Fibroblast of pulmonary artery (primary cell): ENCODE data around the gene KIF25.

Source experiments
- DNase-seq: peaks from one replicate; pipeline ENCODE4 v3.0.0-alpha.2; 2010; ENCODE audit warnings: low read depth
- H3K4me3 ChIP-seq: replicated peaks from 2 replicates; pipeline ENCODE4 v1.5.1; 2011; ENCODE audit warnings: low read depth, mild to moderate bottlenecking, control low read depth, low read length, moderate library complexity
- TF ChIP-seq, protein P1 (sequence below): IDR thresholded peaks from 2 replicates; pipeline ENCODE4 v1.5.1; 2011; ENCODE audit warnings: mild to moderate bottlenecking, control low read depth, low read length, inconsistent platforms; ENCODE audit errors: missing control alignments

The KIF25 gene

DNA sequence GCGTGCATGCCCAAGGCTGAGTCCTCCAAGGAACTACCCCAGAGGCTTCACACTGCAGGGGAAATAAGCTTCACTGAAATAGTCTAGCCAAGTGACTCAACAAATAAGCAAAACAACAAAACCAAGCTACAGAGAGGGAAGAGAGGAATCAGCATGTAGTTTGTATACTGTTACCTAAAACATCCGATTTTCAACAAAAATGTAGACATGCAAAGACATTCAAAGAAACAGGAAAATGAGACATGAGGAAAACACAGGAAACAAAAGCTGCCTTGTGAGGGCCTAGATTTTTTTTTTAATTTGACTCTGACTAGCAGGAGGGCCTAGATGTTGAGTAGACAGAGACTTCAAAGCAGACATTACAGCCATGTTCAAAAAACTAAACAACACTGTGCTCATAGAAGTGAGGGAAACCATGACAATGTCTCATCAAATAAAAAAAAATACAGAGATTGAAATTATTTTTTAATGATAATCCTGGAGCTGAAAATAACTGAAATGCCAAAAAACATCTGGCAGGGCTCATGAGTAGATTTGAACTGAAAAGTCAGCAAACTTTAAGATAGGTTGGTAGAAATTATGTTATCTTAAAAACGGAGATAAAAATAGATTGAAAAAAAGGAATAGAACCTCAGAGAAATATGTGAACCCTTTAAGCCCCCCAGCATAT lies 16.4 kb upstream of the KIF25 start:
- TF ChIP-seq, protein P1, sequence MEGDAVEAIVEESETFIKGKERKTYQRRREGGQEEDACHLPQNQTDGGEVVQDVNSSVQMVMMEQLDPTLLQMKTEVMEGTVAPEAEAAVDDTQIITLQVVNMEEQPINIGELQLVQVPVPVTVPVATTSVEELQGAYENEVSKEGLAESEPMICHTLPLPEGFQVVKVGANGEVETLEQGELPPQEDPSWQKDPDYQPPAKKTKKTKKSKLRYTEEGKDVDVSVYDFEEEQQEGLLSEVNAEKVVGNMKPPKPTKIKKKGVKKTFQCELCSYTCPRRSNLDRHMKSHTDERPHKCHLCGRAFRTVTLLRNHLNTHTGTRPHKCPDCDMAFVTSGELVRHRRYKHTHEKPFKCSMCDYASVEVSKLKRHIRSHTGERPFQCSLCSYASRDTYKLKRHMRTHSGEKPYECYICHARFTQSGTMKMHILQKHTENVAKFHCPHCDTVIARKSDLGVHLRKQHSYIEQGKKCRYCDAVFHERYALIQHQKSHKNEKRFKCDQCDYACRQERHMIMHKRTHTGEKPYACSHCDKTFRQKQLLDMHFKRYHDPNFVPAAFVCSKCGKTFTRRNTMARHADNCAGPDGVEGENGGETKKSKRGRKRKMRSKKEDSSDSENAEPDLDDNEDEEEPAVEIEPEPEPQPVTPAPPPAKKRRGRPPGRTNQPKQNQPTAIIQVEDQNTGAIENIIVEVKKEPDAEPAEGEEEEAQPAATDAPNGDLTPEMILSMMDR: no peak
- no peak overlapping the region for H3K4me3 ChIP-seq
- DNase-seq: peak; percentile 23

DNA sequence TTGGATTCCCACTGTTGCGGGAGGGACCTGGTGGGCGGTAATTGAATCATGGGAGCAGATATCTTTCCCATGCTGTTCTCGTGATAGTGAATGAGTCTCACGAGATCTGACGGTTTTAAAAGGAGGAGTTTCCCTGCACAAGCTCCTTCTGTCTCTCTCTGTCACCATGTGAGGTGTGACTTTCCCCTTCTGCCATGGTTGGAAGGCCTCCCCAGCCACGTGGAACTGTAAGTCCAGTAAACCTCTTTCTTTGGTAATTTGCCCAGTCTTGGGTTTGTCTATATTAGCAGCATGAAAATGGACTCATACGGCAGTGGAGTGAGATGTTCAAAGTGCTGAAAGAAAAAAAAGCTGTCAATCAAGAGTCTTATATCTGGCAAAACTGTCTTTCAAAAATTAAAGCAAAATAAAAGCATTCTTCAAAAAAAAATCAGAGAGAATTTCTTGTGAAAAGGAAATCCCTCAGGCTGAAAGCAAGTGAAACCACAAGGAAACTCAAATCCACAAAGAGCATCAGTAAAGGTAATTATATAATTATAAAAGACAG lies 15.5 kb upstream of the KIF25 start:
- TF ChIP-seq, protein P1: no peak
- H3K4me3 ChIP-seq: no peak overlapping the region
- no peak for DNase-seq

DNA sequence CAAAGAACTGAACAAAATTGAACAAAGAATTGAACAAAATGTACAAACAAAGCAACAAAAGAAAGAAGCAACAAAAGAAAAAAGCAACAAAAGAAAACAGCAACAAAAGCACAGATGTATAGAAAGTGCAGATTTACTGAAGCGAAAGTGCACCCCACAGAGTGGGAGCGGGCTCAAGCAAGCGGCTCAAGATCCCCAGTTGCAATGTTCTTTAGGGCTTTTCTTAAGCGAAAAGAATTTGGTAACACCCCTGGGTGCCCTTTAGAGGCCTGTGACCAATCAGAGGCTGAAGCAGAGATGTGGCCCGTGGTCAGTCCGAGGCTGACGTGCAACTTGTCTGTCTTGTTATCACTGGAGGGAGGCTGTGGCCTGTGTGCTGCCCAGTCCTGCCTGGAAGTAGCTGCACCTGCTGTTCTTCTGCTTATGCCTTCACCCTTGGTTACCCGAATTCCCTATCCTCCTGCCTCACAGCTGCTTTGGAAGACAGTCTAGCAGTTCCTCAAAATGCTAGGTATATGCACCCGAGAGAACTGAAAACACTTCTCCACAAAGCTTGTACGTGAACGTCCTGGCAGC lies 13.2 kb upstream of the KIF25 start:
- no peak overlapping the region for H3K4me3 ChIP-seq
- no peak for DNase-seq
- TF ChIP-seq, protein P1: no peak

DNA sequence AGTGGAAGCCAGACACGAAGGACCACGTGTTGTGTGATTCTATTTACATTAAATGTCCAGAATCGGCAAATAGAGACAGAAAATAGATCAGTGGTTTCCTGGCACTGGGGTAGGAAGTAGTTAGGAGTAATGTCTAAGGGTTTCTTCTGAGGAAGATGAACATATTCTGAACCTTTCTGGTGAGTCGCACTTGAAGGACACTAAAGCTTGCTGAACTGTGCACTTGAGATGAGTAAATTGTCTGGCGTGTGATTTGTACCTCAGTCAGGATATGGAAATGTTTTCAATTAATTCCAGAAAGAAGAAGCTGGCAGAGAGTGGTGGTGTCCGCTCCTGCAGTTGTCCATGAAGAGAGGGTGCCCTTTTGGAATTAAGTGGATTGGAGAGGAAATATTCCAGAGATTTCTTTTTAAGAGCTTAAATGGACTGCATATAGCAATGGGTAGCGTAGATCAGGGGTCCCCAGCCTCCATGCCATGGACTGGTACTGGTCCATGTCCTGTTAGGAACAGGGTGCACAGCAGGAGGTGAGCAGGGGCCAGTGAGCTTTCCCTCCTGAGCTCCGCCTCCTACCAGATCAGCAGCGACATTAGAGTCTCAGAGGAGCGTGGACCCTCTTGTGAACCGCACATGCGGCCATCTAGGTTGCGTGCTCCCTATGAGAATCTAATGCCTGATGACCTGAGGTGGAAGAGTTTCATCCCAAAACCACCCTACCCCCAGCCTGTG lies 12.4 kb upstream of the KIF25 start:
- no peak overlapping the region for H3K4me3 ChIP-seq
- TF ChIP-seq, protein P1: no peak
- no peak for DNase-seq

DNA sequence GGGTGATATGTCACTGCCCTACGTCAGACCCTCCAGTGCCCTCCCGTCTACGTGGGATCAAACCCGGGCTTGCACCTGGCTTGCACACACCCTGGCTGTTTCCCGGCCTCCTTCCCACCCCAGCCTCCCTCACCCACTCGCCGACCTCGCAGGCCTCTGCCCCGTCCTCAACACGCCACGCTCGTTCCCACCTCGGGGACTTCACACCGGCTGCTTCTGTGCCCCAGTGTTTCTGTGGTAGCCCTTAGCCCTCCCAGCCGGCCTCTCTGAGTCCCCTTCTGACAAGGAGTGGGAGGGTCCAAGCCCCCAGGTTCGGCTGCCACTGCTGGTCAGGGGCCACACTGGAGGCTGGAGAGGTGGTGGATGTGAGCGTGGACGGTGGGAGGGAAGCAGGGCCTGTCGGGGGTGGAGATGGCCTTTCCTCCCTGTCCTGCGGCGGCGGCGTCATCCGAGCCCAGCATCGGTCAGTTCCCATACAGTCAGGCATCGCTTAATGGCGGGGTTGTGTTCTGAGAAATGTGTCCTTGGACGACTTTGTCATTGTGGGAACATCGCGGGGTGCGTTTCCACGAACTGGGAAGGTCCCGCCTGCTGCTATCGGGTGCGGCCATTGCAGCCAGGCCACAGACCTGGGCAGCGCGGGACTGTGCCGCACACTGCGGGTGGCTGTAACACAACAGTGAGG lies 11.4 kb upstream of the KIF25 start:
- DNase-seq: no peak
- TF ChIP-seq, protein P1: no peak

DNA sequence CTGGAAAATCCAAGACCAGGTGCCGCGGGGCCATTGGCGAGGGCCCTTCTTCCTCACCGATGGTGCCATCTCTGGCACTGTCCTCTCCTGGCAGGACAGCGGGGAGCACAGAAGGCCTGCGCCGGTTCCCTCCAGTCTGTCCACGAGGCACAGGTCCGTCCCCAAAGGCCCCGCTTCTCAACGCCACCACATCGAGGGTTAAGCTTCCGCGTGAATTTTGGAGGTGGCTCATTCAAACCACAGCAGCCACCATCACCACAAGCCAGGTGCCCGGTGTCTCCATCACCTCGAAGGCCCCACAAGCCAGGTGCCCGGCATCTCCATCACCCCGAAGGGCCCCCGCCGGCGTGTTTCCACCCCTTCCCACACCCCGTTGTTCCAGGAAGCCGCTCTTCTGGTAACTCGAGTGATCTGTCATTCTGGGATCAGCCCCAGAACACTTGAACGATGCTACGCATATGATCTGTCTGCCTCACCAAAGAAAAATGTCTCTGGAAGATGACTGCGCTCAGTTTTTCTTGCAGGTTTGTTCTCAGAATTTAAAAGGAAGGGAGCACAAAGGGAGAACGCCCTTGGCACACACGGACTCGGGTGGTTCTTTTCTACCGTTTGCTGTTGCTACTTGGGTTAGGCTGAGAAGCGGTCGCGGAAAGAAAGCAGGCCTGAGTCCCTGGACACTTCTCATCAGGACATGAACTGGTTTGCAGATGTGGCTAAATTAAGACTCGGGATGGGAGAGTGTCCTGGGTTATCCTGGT lies 9.9 kb upstream of the KIF25 start:
- no peak for DNase-seq
- TF ChIP-seq, protein P1: no peak
- no peak overlapping the region for H3K4me3 ChIP-seq

More for the DNA sequence above, 11.4 kb upstream of the KIF25 start:
- H3K4me3 ChIP-seq: no peak overlapping the region
